GM12891 (cell line): ENCODE data around the gene GGT6.

Source experiments
- POLR2A ChIP-seq: IDR thresholded peaks from 2 replicates; pipeline ENCODE4 v1.6.1; 2011; ENCODE audit warnings: low read depth, low read length, control low read depth
- SPI1 ChIP-seq: IDR thresholded peaks from 2 replicates; pipeline ENCODE4 v1.6.1; 2011; ENCODE audit warnings: low read depth, low read length, control low read depth
- TAF1 ChIP-seq: IDR thresholded peaks from 2 replicates; pipeline ENCODE4 v1.6.1; 2011; ENCODE audit warnings: low read depth, low read length, control low read depth

GRCh38 chr17:4607261-4607741 is 46.9 kb upstream of the GGT6 start:
- TF ChIP-seq TAF1 = no peak
- no peak for TF ChIP-seq POLR2A
- no peak for TF ChIP-seq SPI1
